Measurements from ENCODE around the gene TPCN1.

GRCh38 chr12:113260127-113260526, 38.9 kb downstream of the TPCN1 start:
- no peak for TF ChIP-seq POLR2A (IDR thresholded peaks at IDR 0.05)
- TF ChIP-seq, protein P1, sequence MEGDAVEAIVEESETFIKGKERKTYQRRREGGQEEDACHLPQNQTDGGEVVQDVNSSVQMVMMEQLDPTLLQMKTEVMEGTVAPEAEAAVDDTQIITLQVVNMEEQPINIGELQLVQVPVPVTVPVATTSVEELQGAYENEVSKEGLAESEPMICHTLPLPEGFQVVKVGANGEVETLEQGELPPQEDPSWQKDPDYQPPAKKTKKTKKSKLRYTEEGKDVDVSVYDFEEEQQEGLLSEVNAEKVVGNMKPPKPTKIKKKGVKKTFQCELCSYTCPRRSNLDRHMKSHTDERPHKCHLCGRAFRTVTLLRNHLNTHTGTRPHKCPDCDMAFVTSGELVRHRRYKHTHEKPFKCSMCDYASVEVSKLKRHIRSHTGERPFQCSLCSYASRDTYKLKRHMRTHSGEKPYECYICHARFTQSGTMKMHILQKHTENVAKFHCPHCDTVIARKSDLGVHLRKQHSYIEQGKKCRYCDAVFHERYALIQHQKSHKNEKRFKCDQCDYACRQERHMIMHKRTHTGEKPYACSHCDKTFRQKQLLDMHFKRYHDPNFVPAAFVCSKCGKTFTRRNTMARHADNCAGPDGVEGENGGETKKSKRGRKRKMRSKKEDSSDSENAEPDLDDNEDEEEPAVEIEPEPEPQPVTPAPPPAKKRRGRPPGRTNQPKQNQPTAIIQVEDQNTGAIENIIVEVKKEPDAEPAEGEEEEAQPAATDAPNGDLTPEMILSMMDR (IDR thresholded peaks at IDR 0.05) = no peak
